DMS 273 treated with DMSO at 0.1 percent for 48 hours (cell line): ENCODE measurements around the gene COMT.

ENCODE experiments used
- DNase-seq: peaks from one replicate; lab custom pipeline; 2025; lab: John Stamatoyannopoulos, UW

COMT gene

DNA sequence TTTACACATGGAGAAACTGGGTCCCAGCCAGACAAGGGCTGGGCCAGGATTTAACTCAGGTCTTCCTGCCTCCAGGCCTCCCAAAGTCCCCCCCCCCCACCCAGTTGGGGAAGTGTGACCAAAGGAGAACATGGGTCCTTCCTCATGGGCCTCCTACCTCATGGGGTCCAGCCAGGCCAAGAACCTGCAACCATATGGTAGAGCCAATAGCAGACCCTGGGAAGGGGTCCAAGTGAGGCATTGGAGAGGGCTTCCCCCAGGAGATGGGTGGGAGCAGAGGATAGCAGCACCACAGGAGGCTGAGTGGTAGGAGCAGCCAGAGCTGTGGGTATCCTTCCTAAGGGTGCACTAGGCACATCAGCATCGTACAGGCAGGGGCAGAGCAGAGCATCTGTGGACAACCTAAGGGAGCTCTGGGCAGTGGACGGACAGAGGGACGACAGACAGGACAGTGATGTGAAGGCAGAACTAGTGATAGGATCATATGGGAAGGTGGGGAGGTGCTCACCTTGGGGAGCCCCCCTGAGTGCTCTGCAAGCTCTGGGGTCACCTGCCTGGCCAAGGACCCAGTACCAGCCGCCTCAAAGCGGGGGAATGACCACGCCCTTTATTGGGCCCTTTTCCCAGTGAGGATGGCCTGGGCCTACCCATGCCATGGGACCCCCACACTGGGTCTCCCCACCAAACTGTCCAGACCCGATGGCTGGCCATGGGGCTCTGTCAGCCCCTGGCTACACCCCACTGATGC lies 70.6 kb downstream of the COMT start:
- DNase-seq = no peak

DNA sequence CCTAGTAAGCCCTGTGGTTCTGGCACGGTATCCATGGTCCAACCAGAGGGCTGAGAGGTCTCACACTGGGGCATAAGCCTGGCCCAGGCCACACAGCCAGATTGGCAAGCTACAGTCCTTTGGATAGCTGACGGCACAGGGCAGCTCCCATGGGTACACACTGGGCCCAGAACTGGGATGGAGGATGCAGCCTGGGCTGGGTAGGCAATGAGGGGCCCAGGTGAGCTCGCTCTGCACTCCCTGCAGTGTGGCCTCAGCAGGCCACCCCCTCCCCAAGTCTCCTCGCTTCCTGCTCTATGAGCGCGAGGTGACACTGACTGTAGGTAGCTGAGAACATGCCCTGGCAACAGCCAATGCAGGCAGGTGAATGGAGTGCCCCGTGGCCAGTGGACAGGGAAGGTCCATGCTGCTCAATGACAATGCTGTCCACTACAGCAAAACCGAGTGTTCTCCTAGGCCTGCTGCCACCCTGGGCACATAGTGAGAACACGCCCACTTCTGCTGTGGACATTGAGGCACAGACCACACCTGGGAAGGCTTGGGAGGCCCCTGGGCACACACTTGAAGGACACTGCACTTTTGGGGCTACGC lies 71.3 kb downstream of the COMT start:
- DNase-seq = no peak

DNA sequence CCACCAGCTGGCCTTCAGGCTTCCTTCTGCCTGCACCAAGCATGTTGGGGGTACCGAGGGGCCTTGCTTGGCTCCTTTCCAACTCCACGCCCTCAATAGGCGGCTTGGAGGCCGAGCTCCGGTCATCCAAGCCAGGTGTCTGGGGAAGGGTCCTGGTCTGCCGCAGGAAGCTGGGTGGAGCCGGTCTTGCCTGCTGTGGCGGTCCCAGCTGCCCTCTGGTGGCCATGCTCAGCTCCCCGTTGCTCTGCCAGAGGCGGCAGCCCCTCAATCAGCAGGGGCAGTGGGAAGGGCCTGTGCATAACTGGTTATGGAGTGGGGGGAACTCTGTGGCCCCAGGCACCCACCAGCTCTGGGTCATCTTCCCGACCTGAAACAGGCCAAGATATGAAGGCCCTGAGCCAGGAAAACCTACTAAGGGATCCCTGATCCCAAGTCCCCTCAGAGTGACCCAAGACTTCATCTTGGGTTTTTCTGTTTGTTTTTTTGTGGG lies 71.9 kb downstream of the COMT start:
- DNase-seq = no peak

DNA sequence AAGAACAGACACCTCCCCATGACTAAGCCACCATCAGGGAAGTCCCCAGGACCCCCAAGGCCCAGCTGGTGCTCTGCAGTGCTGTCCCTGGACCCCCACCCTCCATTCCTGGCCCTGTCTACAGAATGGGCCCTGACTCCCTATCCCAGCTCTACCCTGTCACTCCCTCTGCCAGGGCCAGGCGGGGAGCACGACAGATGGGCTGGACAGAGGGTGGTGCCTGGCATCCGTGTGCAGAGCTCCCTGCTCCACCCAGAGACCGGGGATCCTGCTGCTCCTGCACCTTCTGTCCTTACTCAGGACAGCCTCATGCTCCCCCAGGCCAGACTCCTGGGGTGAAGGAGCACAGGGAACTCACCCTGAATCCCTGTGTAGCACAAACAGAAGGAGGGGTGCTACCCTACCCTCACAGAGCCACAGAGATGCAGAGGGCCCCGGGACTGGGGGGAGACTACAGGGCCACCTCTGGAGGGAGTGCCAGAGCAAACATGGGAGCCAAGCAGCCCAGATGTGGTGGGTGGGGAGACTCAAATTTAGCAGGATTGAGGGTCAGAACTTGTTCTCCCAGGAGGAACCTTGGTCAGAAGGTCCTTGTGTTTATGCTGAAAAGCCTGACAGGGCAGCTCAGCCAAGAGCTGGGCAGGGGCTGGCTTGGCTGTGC lies 73.1 kb downstream of the COMT start:
- peak; percentile 6 for DNase-seq

DNA sequence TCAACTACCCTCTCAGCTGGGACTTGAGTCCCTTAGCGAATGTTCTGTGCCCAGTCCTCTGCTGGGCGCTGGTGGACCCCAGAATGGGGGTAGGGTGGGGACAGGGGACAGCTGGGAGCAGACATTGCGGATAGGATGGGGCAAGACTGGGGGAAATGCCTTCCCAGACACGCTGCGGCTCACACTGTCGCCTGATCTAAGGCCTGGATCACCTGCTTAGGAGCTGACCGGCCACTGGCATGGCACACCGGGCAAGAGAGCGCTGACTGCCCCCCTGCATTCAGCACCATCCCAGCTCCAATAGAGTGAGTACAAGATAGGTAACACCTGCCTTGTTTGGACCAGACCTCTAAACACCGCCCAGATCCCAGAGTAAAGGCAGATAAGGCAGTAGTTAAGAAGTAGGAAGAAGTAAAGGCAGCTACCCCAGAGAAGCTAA lies 73.6 kb downstream of the COMT start:
- DNase-seq = no peak

DNA sequence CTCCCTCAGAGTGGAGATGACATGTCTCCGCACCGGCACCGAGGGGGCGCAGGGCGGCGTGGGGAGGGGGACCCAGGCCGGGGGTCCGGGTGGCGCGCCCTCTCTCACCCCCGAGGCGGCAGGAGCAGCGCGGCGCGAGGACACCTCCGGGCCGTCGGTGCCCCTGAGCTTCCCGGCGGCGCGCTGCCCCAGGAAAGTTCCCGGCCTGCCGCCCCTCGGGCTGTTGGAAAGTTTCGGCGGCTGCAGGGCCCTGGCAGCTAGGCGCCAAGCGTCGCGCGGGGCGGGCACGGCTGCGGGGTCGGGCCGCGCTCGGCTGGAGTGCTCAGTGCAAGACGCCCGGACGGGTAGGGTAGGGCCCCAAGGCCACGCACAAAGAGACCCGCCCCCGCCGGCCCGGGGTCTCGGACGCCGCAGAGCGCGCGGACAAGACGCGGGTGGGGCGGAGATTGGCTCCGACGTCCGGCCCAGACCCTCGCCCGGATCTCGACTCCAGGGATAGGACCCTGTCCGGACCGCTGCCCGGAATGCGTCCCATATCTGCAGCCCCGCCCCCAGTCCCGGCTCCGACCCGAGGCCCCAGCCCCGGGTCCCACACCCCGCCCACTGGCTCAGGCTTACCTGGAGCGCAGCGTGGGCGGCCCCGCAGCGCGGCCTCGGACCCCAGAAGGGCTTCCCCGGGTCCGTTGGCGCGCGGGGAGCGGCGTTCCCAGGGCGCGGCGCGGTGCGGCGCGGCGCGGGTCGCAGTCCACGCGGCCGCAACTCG lies 74.6 kb downstream of the COMT start:
- no peak for DNase-seq

DNA sequence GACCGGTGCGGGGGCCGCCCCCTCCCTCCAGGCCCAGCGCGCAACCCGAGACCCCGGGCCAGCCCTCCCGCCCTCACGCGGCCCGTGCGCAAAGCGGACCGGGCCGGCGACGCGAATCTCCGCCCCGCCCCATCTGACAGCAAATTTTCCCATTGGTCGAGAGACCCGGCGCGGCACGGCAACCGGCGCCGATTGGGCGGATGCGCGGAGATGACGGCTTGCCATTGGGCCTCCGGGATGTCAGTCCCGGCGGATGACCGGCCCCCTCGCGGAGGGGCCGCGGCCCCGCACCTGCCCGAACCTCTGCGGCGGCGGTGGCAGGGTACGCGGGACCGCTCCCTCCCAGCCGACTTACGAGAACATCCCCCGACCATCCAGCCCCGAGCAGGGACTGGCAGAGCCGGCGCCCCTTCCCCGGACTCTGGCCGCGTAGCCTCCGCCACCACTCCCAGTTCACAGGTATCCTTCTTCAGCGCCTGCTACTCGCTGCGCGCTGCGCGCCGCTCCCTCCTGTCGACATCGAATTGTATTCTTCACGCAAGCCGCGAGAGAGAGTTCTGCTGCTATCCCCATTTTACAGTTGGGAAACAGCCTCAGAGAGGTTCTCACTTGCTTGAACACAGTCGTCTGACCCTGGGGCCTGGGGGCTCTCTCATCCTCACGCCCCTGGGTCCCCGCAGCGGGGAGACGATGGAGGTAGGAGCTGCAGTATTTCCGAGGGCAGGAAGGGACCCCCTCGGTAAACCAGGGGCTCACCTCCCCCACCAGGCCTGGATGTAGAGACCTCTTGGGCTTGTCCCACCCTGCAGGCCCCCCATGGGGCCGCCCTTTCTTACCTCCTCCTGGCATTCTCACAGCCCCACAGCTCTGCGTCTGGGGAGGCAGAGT lies 75.4 kb downstream of the COMT start, which contains the start of gene ARVCF:
ARVCF (minus strand) TSS at position 90 of the 888 bp plus-strand sequence. CDS start 26,029 bp downstream, outside the sequence.
- peak; percentile 44 for DNase-seq

DNA sequence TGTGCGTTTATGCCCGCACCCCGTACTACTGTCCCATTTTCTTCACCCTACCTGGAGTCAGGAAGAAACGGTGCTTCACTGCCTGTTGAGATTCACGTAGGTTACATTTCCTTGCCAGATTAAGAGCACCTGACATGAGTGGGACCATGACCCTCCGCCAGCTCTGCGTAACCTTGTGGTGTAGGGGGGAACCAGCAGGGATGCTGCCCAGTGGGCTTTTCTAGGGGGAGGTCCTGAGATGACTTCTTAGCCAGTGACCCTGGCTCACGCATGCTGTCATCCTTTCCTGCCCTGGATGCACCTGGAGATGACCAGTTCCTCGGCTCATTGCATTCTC lies 76.0 kb downstream of the COMT start:
- no peak for DNase-seq

DNA sequence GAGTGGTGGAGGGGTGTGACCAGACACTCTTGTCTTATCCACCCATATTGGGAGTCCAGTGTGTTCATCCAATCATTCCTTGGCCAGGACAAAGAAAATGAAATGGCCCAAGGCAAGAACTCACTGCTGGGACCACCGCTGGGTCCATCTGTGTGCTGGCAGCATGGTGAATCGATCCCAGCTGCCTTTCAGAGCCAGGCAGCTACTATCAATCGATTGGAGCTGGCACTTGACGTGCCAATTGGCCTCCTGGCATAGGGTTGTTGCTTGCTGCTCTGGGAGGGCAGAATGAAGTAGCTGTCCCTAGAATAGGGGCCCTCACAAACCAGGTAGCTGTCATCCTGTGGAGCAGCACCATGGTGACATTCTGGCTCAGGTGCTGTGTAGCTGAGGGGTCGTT lies 76.4 kb downstream of the COMT start:
- no peak for DNase-seq
